SK-N-SH treated with all-trans-retinoic acid at 6 μM for 48 hours (cell line): ENCODE results near the gene RIC8B.

Experiments
- PATZ1 ChIP-seq: fragments of 250-450 bp; sonication (Bioruptor Pico); IDR thresholded peaks from 2 replicates; pipeline ENCODE4 v1.8.0; 2020; ENCODE audit warnings: mild to moderate bottlenecking, moderate library complexity, borderline replicate concordance
- RARB ChIP-seq: fragments of 250-450 bp; sonication (Bioruptor Pico); IDR thresholded peaks from 2 replicates; pipeline ENCODE4 v1.8.0; 2021; ENCODE audit warnings: mild to moderate bottlenecking, moderate library complexity
- TSHZ2 ChIP-seq: fragments of 250-450 bp; sonication (Bioruptor Pico); IDR thresholded peaks from 2 replicates; pipeline ENCODE4 v1.5.0; 2020; ENCODE audit warnings: mild to moderate bottlenecking, moderate library complexity

DNA sequence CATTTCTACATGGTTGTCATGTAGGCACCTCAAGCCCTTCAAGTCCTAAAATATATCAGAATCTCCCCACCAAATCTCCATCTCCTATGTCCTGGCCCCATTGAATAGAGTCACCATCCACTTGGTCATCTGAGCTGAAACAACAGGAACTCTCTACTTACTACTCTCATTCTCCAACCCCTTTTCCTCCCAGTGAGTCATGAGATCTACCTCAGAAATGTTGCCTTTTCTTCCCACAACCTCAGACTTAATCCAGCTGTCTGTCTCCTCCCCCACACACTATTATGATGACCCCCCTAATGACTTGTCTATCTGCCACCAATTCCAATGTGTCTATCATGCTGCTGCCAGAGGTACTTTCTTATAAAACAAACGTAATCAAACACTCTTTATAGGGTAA lies 108.9 kb downstream of the RIC8B start:
- TF ChIP-seq PATZ1 (CRISPR knock-in tag) (no peak), TSHZ2 (CRISPR knock-in tag) (no peak), RARB (CRISPR knock-in tag) (no peak)
